Measurements from ENCODE around the gene CLDN12.

- TF ChIP-seq FOXJ3 (CRISPR knock-in tag; IDR thresholded peaks at IDR 0.05) (no peak), USF2 (IDR thresholded peaks at IDR 0.05; ENCODE audit: borderline replicate concordance, low read depth, low read length) (no peak), CTCF (IDR thresholded peaks at IDR 0.05) (no peak)
Observed at GRCh38 chr7:90421651-90422050, 18.4 kb downstream of the CLDN12 start.

All from SK-N-SH (cell line).